Gastroesophageal sphincter (tissue), 3 donors: ENCODE data around the gene TEX2.

Source experiments
- CTCF ChIP-seq, 4 experiments: fragments of 200-600 bp in 2 of 4; fragments of 450-650 bp in 2 of 4; sonication (generic) in 1 of 4; IDR thresholded peaks; one replicate each; pipeline ENCODE4 v1.5.1; 2017 to 2019; ENCODE audit warnings: antibody characterized with exemption in 4 of 4, mild to moderate bottlenecking in 2 of 4, moderate library complexity in 2 of 4
- EP300 ChIP-seq: sonication (generic); formaldehyde crosslinking; IDR thresholded peaks from one replicate; pipeline ENCODE4 v1.6.1; 2017; ENCODE audit warnings: antibody characterized with exemption, mild to moderate bottlenecking
- POLR2A ChIP-seq, 2 donors: fragments of 450-650 bp; IDR thresholded peaks; one replicate each; pipeline ENCODE4 v1.6.1; 2017; ENCODE audit warnings: antibody characterized with exemption in 2 of 2, mild to moderate bottlenecking in 2 of 2, moderate library complexity in 1 of 2

GRCh38 chr17:64196601-64197000, 66.5 kb downstream of the TEX2 start:
- TF ChIP-seq CTCF (IDR thresholded peaks at IDR 0.05) (no peak), POLR2A (IDR thresholded peaks at IDR 0.05) (no peak), EP300 (no peak)
